PC-9 (cell line): ENCODE data around the gene RBMS1. TPM values are rescaled to one million over a fixed set of nuclear protein-coding genes. Genes with fewer than 3 reads are reported as not detected.

Experiments used
- BruUV-seq: library from RNA; stranded (reverse); fragments of 400-500 nt; replicated peaks from 2 replicates; lab custom pipeline; 2021; lab: Mats Ljungman, UMichigan
- CTCF ChIA-PET: fragments of 300-600 bp; sonication (Branson Sonifier 250); formaldehyde crosslinking; loops from one replicate; lab custom pipeline; 2022; ENCODE audit warnings: antibody characterized with exemption; lab: Charles Lee
- POLR2A ChIA-PET: fragments of 300-600 bp; sonication (Branson Sonifier 250); formaldehyde crosslinking; loops from one replicate; lab custom pipeline; 2022; ENCODE audit warnings: antibody characterized with exemption; ENCODE audit not compliant: unreplicated experiment; lab: Charles Lee
- DNase-seq, 2 experiments: peaks; one replicate each; pipeline versions ENCODE4 v3.0.0 to v3.0.0-alpha.2; 2015 to 2022; ENCODE audit warnings: mixed read lengths in 1 of 2
- H2AFZ ChIP-seq: fragments of 200-600 bp; sonication (generic); 2 replicates; pipeline ENCODE4 v1.8.1; 2017; ENCODE audit warnings: antibody characterized with exemption
- H3F3A ChIP-seq: fragments of 200-600 bp; sonication (generic); 2 replicates; pipeline ENCODE4 v1.8.1; 2017; ENCODE audit warnings: antibody characterized with exemption, mild to moderate bottlenecking, low read depth; ENCODE audit not compliant: insufficient read depth
- H3K27ac ChIP-seq: fragments of 200-600 bp; sonication (generic); 2 replicates; pipeline ENCODE4 v1.6.1; 2016; ENCODE audit warnings: mixed run types
- H3K27me3 ChIP-seq: fragments of 200-600 bp; sonication (generic); 2 replicates; pipeline ENCODE4 v1.6.1; 2016; ENCODE audit warnings: low read depth, mixed run types; ENCODE audit not compliant: insufficient read depth
- H3K36me3 ChIP-seq: fragments of 200-600 bp; sonication (generic); 2 replicates; pipeline ENCODE4 v1.6.1; 2016; ENCODE audit warnings: low read depth, mixed run types
- H3K4me1 ChIP-seq: fragments of 200-600 bp; sonication (generic); replicated peaks from 2 replicates; pipeline ENCODE4 v1.6.1; 2016; ENCODE audit warnings: mixed run types; ENCODE audit not compliant: insufficient read depth
- H3K4me2 ChIP-seq: fragments of 200-600 bp; sonication (generic); 2 replicates; pipeline ENCODE4 v1.6.1; 2017; ENCODE audit warnings: mixed run types
- H3K4me3 ChIP-seq: fragments of 200-600 bp; sonication (generic); 2 replicates; pipeline ENCODE4 v1.6.1; 2016; ENCODE audit warnings: mixed run types
- H3K79me2 ChIP-seq: fragments of 200-600 bp; sonication (generic); 2 replicates; pipeline ENCODE4 v1.6.1; 2017; ENCODE audit warnings: low read depth, mixed run types
- H3K9me2 ChIP-seq: fragments of 200-600 bp; sonication (generic); 2 replicates; pipeline ENCODE4 v1.8.1; 2017; ENCODE audit warnings: mild to moderate bottlenecking; ENCODE audit not compliant: insufficient read depth
- H3K9me3 ChIP-seq: fragments of 200-600 bp; sonication (generic); 2 replicates; pipeline ENCODE4 v1.8.1; 2016; ENCODE audit warnings: low read depth; ENCODE audit not compliant: insufficient read depth
- H4K20me1 ChIP-seq: fragments of 200-600 bp; sonication (generic); 2 replicates; pipeline ENCODE4 v1.8.1; 2017; ENCODE audit not compliant: insufficient read depth
- CTCF ChIP-seq: fragments of 200-600 bp; sonication (generic); conservative IDR thresholded peaks from 2 replicates; pipeline ENCODE4 v1.6.1; 2017; ENCODE audit warnings: mixed run types, antibody characterized with exemption, mild to moderate bottlenecking, moderate library complexity
- EZH2 ChIP-seq: fragments of 200-600 bp; sonication (generic); IDR thresholded peaks from 2 replicates; pipeline ENCODE4 v1.8.0; 2017; ENCODE audit warnings: antibody characterized with exemption, low read depth
- intact Hi-C: fragments of 100-400 bp; cut with micrococcal nuclease; formaldehyde crosslinking; loops from one replicate; pipeline ENCODE4 v1.10.0; 2022; ENCODE audit not compliant: unreplicated experiment
- total RNA-seq: library from RNA; stranded (reverse); gene quantifications from 2 replicates; pipeline ENCODE4 v1.2.3, GENCODE V29; 2021

Gene RBMS1
- total RNA-seq, 1 experiment from 2014 or later: 65.1 TPM

GRCh38 chr2:160317181-160318099 is 176.2 kb downstream of the RBMS1 start:
- CTCF ChIA-PET: no interaction called here
- POLR2A ChIA-PET: interaction anchor here (0.7 kb wide), 1 partner anchor 59 kb away, joined by 3 read pairs; no protein-coding TSS in a partner anchor
- Histone ChIP-seq H3K9me2 (no peaks in the 10 kb centered on the region), H3F3A (no peaks in the 10 kb centered on the region), H3K27me3 (no peaks in the 10 kb centered on the region), H2AFZ (no peak overlapping the region), H3K4me1 (no peaks in the 10 kb centered on the region), H3K9me3 (no peaks in the 10 kb centered on the region), H3K4me3 (no peak overlapping the region), H3K79me2 (peaks cover 28% of the 10 kb centered on the region), H4K20me1 (no peaks in the 10 kb centered on the region), H3K27ac (no peak overlapping the region), H3K36me3 (no peaks in the 10 kb centered on the region), H3K4me2 (no peak overlapping the region)
- no TSS peak for BruUV-seq
- no peak for DNase-seq
- intact Hi-C loops: no loop called here
- no peak for TF ChIP-seq EZH2
- no peak for TF ChIP-seq CTCF

GRCh38 chr2:160315337-160315736 is 178.3 kb downstream of the RBMS1 start:
- BruUV-seq: no TSS peak
- H3K9me3 ChIP-seq: no peaks in the 10 kb centered on the region
- H3K9me2 ChIP-seq: no peaks in the 10 kb centered on the region
- intact Hi-C loops: no loop called here
- CTCF ChIA-PET: no interaction called here
- H3K27ac ChIP-seq: no peak overlapping the region
- POLR2A ChIA-PET: no interaction called here
- no peaks in the 10 kb centered on the region for H3K27me3 ChIP-seq
- H4K20me1 ChIP-seq: no peaks in the 10 kb centered on the region
- no peak overlapping the region for H3K4me2 ChIP-seq
- no peaks in the 10 kb centered on the region for H3F3A ChIP-seq
- H3K36me3 ChIP-seq: no peaks in the 10 kb centered on the region
- no peak overlapping the region for H3K4me3 ChIP-seq
- H3K79me2 ChIP-seq: 0 out of 2 replicates have a peak, but pooled peaks cover 13% of the 10 kb centered on the region
- DNase-seq: no peak
- TF ChIP-seq EZH2: no peak
- TF ChIP-seq CTCF: no peak
- H3K4me1 ChIP-seq: no peaks in the 10 kb centered on the region
- no peak overlapping the region for H2AFZ ChIP-seq

DNA sequence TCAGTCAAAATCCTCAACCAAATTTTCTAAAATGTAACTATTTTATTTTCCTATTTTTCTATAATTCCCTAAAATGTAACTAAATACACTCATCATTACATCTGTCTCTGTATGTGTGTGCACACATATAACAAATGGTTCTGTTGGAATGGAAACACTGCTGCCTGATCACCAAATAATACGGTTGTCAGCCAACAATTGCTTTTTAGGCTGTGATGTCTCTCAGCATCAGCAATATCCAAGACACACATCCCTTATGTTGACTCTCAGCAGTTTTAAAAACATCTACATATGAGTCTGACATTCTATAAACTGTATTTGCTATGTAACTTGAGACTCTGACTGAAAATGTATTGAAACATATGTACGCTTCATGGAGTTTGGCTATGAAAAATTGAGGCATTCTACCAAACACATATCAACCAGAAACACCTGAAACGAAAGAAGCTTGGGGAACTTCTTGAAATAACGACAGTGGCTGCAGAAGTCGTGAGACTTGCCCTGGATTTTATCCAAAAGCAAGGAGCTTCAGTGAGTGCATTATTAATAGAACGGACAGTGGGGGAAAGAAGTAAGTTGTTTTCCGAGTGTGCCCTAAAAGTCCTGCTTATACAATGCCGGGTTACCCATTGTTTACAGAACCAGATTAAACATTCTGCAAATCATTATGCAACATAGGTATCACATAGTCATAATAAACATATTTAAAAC is 183.3 kb downstream of the RBMS1 start:
- no peaks in the 10 kb centered on the region for H3K36me3 ChIP-seq
- H3F3A ChIP-seq: no peaks in the 10 kb centered on the region
- TF ChIP-seq EZH2: no peak
- no peak for TF ChIP-seq CTCF
- no peaks in the 10 kb centered on the region for H3K27me3 ChIP-seq
- H3K9me2 ChIP-seq: no peaks in the 10 kb centered on the region
- H4K20me1 ChIP-seq: no peaks in the 10 kb centered on the region
- no peak overlapping the region for H3K4me2 ChIP-seq
- H3K79me2 ChIP-seq: 0 out of 2 replicates have a peak, but pooled peaks cover 12% of the 10 kb centered on the region
- H3K4me3 ChIP-seq: no peak overlapping the region
- no peaks in the 10 kb centered on the region for H3K9me3 ChIP-seq
- intact Hi-C loops: no loop called here
- ChIA-PET POLR2A (interaction anchor here (0.7 kb wide), 1 partner anchor 34 kb away, joined by 4 read pairs; no protein-coding TSS in a partner anchor), CTCF (no interaction called here)
- BruUV-seq: no TSS peak
- no peak overlapping the region for H3K27ac ChIP-seq
- DNase-seq: no peak
- H3K4me1 ChIP-seq: no peaks in the 10 kb centered on the region
- no peak overlapping the region for H2AFZ ChIP-seq
